Measurements from ENCODE around the gene RAET1G. TPM values are rescaled to one million over a fixed set of nuclear protein-coding genes. Genes with fewer than 3 reads are reported as not detected.
"Not testable (repeated sequence)": the region's sequence is repeated elsewhere in the genome, so short reads cannot be mapped to it uniquely, and the experiment has no call there.

The RAET1G gene
- total RNA-seq, 2 experiments from 2014 or later, result not detected

- H2AFZ ChIP-seq (ENCODE audit: low read length), result no peak overlapping the region
- H3K4me2 ChIP-seq (ENCODE audit: low read length), result no peak overlapping the region
- H3K27ac ChIP-seq (ENCODE audit: low read depth, low read length, poor library complexity, severe bottlenecking), result no peak overlapping the region
- ChIA-PET CTCF (ENCODE audit: unreplicated experiment) (no interaction called here), POLR2A (no interaction called here)
- no peaks in the 10 kb centered on the region for H3K9me2 ChIP-seq (ENCODE audit: insufficient read depth, low read length)
- BruUV-seq (replicated peaks), result no TSS peak
- H3K4me1 ChIP-seq (ENCODE audit: insufficient read depth, low read length, poor library complexity, severe bottlenecking), result peaks cover 9% of the 10 kb centered on the region
- no peak for DNase-seq (ENCODE audit: low spot score)
- H4K20me1 ChIP-seq (ENCODE audit: insufficient read depth, low read length), result no peaks in the 10 kb centered on the region
- no peak for TF ChIP-seq CTCF (conservative IDR thresholded peaks at IDR 0.05; ENCODE audit: low read length)
- no peak for TF ChIP-seq EZH2phosphoT487 (IDR thresholded peaks at IDR 0.05; ENCODE audit: borderline replicate concordance, low read depth, low read length)
- H3K79me2 ChIP-seq (ENCODE audit: insufficient read depth, low read depth, low read length), result no peaks in the 10 kb centered on the region
- no peaks in the 10 kb centered on the region for H3K9me3 ChIP-seq (ENCODE audit: low read length)
- H3K4me3 ChIP-seq (ENCODE audit: low read depth, low read length, poor library complexity, severe bottlenecking), result no peak overlapping the region
- no peaks in the 10 kb centered on the region for H3K36me3 ChIP-seq (ENCODE audit: insufficient read depth, low read length)
- intact Hi-C loops (cut with micrococcal nuclease; ENCODE audit: unreplicated experiment), result no loop called here
Observed at GRCh38 chr6:149967591-149967990, 44.7 kb upstream of the RAET1G start.

- BruUV-seq (replicated peaks); POLR2A ChIA-PET: not testable (repeated sequence)
Observed at GRCh38 chr6:149966319-149966718, 43.4 kb upstream of the RAET1G start.

GRCh38 chr6:149965194-149966020 lies 42.5 kb upstream of the RAET1G start:
- Histone ChIP-seq H3K36me3 (ENCODE audit: insufficient read depth, low read length) (no peaks in the 10 kb centered on the region), H3K27ac (ENCODE audit: low read depth, low read length, poor library complexity, severe bottlenecking) (no peak overlapping the region), H3K4me2 (ENCODE audit: low read length) (peak overlapping the region; percentile 69), H2AFZ (ENCODE audit: low read length) (no peak overlapping the region), H3K9me3 (ENCODE audit: low read length) (no peaks in the 10 kb centered on the region), H3K79me2 (ENCODE audit: insufficient read depth, low read depth, low read length) (no peaks in the 10 kb centered on the region), H3K4me3 (ENCODE audit: low read depth, low read length, poor library complexity, severe bottlenecking) (peak overlapping the region; percentile 66), H3K4me1 (ENCODE audit: insufficient read depth, low read length, poor library complexity, severe bottlenecking) (peaks cover 9% of the 10 kb centered on the region), H4K20me1 (ENCODE audit: insufficient read depth, low read length) (no peaks in the 10 kb centered on the region), H3K9me2 (ENCODE audit: insufficient read depth, low read length) (no peaks in the 10 kb centered on the region)
- peak; percentile 22 for DNase-seq (ENCODE audit: low spot score)
- ChIA-PET POLR2A (no interaction called here), CTCF (ENCODE audit: unreplicated experiment) (no interaction called here)
- no TSS peak for BruUV-seq (replicated peaks)
- intact Hi-C loops (cut with micrococcal nuclease; ENCODE audit: unreplicated experiment), result no loop called here
- no peak for TF ChIP-seq CTCF (conservative IDR thresholded peaks at IDR 0.05; ENCODE audit: low read length)
- TF ChIP-seq EZH2phosphoT487 (IDR thresholded peaks at IDR 0.05; ENCODE audit: borderline replicate concordance, low read depth, low read length), result no peak

More at GRCh38 chr6:149966319-149966718, 43.4 kb upstream of the RAET1G start:
- H3K4me3 ChIP-seq (ENCODE audit: low read depth, low read length, poor library complexity, severe bottlenecking); H3K79me2 ChIP-seq (ENCODE audit: insufficient read depth, low read depth, low read length); CTCF ChIA-PET (ENCODE audit: unreplicated experiment); H3K4me1 ChIP-seq (ENCODE audit: insufficient read depth, low read length, poor library complexity, severe bottlenecking); H2AFZ ChIP-seq (ENCODE audit: low read length); H4K20me1 ChIP-seq (ENCODE audit: insufficient read depth, low read length); DNase-seq (ENCODE audit: low spot score); H3K9me3 ChIP-seq (ENCODE audit: low read length); H3K4me2 ChIP-seq (ENCODE audit: low read length); H3K36me3 ChIP-seq (ENCODE audit: insufficient read depth, low read length); H3K27ac ChIP-seq (ENCODE audit: low read depth, low read length, poor library complexity, severe bottlenecking); H3K9me2 ChIP-seq (ENCODE audit: insufficient read depth, low read length); intact Hi-C loops (cut with micrococcal nuclease; ENCODE audit: unreplicated experiment): not testable (repeated sequence)

All from OCI-LY7 (cell line).